GM18868 (cell line): ENCODE measurements around the gene NFKBIB.
A peak's percentile ranks its signal among the peaks of the same experiment; 100 is the strongest.
"Not testable (repeated sequence)": the region's sequence is repeated elsewhere in the genome, so short reads cannot be mapped to it uniquely, and the experiment has no call there.

ENCODE experiments used
- ATAC-seq: cut with Tn5 transposase; IDR thresholded peaks from one replicate; pipeline ENCODE4 v1.9.1; 2021; ENCODE audit warnings: mild to moderate bottlenecking, moderate library complexity; ENCODE audit not compliant: unreplicated experiment

The NFKBIB gene

DNA sequence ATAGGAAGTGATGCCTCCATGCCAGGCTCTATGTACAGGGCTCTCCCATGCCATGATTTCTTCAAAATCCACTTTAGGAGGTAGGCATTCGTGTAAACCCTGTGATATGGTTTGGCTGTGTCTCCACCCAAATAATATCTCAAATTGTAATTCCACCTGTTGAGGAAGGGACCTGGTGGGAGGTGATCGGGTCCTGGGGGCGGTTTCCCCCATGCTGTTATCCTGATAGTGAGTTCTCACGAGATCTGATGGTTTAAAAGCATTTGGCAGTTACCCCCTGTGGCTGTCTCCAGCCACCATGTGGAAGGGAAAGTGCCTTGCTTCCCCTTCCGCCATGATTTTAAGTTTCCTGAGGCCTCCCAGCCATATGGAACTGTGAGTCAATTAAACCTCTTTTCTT is 22.7 kb downstream of the NFKBIB start:
- no peak for ATAC-seq

DNA sequence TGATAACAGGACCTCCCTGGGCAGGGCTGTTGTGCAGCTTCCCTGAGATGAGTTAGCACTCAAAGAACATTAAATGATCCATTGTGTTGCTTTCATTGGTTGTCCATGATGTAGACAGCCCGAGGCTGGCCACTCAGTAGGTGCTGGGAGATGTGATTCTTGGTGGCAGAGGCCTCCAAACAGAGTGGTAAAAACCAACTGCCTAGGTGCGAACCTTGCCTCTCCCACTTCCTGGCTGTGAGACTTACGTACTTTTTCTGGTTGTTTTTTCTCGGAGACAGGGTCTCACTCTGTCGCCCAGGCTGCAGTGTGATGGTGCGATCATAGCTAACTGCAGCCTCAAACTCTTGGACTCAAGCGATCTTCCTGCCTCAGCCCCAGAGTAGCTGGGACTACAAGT is 24.6 kb downstream of the NFKBIB start:
- ATAC-seq, result no peak

DNA sequence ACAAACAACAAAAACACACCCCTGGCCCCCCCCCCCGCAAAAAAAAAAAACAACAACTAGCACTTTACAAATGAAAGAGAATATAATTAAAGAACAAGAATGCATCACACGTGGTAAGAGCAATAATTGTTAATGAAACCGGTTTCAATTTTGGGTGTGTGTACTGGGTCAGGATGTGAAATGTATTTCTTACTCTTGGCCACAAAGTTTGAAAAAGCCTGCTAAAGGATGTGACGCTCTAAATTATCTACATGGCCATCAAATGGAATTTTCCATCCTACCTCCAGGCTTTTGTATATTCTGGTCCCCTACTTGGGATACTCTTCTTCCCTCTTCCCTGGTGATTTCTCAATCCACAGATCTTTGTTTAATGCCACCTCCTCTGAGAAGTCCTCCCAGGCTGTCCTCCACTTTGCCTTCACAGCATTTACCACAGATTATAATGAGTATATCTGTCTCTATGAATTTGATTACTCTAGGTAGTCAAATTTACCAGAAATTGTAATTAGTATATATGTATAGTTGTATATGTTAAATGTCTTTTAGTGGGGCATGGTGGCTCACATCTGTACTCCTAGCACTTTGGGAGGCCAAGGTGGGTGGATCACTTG is 28.7 kb downstream of the NFKBIB start:
- no peak for ATAC-seq

DNA sequence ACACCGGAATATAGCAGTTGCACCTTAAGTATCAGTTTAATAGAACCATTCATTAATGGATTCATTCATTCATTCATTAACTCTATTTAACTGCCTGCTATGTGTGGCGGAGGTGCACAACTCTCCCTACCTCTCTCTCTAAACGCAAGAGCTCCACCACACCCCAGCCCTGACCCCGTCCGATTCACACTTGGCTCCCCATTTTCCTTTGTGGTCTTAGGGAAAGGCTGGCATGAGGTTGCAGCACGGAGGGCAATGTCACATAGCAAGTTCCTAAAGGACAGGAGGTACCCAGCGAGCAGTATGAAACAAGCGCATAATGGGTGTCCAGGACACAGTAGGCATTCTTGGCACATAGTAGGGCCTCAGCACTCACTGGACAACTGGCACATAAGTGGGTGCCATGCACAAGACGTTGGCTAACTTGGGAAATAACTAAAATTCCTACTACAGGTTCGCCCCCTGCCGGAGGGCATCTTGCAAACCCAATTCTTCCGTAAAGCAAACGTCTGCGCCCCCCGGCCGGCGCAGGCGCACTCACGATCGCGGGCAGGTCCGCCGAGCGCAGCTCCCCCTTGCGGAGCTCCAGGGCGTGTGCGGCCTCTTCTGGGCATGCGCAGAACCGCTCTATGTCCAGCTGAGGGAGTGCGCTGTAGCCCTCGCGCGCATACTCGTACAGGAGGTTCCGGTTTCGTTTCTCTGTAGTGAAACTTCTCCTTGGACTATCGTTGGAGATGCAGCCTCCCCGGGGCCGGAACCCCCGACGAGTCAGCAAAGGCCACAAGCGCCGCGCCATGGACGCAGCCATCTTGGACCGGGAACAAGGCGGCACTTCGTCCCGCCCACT is 30.4 kb downstream of the NFKBIB start, which contains the start of gene SARS2:
TSS of gene SARS2 (minus strand) at position 835 of the 847 bp plus-strand sequence. CDS start at position 808, 27 bp downstream.
- ATAC-seq, result peak; percentile 66

DNA sequence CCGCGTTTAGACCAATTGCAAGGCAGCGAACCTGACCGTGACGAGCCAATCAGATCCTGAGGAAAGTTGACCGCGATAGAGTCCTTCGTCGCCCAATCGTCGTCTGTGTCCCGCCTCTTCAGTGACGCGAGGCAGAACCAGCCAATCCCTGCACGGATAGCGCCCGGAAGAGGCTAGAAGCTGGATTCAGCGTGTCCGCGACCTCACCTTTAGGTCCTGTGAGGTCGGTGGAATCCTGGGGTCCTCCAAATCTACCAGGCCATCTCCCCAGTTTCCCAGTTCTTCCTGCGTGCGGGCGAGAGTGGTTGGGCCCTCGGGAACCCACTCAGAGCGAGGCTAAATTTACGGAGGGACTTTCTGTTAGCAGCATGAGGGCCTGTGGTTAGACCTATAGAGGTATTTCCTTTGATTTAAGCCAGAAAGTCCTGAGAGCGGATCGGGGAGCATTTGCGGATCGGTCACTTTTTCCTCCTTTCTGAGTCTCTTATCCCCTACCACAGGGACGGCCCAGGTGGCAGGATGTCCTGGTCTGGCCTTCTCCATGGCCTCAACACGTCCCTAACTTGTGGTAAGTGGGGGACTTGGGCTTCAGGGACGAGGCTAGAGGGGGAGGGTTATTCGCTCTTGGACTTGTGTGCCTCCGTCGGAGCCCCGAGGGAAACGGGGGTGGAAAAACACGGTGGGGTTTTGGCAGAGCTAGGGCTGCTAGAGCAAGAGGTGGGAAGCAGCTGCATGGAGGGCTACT is 31.2 kb downstream of the NFKBIB start, which contains the start of gene MRPS12:
TSS of gene MRPS12 (plus strand) at position 169 of the 745 bp plus-strand sequence. CDS start at position 520, 351 bp downstream.
- peak; percentile 90 for ATAC-seq

DNA sequence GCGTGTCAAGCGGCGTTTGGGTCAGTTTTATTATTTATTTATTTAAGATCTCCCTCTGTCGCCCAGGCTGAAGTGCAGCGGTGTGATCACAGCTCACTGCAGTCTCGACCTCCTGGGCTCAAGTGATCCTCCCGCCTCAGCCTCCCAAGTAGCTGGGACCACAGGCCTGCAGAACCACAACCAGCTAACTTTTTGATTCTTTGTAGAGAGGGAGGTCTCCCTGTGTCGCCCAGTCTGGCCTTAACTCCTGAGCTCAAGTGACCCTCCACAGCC is 31.7 kb downstream of the NFKBIB start:
- ATAC-seq, result no peak

DNA sequence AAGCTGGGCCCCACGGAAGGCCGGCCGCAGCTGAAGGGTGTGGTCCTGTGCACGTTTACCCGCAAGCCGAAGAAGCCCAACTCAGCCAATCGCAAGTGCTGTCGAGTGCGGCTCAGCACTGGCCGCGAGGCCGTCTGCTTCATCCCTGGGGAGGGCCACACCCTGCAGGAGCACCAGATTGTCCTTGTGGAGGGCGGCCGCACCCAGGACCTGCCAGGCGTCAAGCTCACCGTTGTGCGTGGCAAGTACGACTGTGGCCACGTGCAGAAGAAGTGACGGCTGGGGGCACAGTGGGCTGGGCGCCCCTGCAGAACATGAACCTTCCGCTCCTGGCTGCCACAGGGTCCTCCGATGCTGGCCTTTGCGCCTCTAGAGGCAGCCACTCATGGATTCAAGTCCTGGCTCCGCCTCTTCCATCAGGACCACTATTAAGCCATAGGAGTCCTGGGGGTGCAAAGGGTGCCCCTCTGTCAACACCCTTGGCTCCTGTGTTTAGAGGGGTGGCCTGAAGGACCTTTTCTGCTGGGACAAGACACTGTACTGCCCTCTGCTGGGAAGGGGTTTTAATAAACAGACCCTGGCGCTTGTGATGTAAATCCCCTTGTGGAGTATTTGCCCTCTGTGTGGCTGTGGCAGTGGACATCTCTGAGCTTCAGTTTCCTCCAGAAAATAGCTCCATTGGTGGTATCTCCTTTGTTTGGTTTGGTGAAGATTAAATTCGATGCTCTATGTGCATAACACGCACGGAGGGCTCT is 32.8 kb downstream of the NFKBIB start:
- no peak for ATAC-seq

DNA sequence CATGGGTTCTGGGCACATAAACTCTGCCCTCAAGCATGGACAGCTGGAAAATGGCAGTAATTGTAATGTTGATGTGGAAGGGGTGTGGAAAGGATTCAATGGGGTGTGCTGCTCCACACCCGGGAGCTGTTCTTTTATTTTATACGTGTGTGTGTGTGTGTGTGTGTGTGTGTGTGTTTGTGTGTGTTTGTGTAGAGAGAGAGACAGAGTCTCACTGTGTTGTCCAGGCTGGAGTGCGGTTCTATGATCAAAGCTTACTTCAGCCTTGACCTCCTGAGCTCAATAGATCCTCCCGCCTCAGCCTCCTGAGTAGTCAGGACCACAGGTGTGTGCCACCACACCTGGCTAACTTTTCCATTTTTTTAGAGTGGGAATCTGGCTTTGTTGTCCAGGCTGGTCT is 33.8 kb downstream of the NFKBIB start:
- no peak for ATAC-seq

DNA sequence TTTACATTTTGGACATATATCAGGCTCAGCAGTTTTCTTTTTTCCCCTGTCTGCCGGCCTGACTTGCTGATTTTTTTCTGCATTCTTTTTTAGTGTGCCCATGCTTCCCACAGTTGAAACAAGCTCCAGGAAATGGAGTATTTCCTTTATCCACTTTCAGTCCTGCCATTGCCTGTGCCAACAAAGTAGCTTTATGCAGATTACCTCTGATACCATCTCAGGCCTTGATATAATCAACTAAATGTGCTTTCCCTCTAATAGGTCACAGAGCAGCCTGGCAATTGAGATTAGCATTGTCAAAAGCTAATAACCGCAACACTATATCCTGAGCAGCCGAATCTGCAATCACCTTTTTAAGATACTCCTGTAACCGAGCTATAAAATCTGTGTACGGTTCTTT is 40.2 kb downstream of the NFKBIB start:
- no peak for ATAC-seq

DNA sequence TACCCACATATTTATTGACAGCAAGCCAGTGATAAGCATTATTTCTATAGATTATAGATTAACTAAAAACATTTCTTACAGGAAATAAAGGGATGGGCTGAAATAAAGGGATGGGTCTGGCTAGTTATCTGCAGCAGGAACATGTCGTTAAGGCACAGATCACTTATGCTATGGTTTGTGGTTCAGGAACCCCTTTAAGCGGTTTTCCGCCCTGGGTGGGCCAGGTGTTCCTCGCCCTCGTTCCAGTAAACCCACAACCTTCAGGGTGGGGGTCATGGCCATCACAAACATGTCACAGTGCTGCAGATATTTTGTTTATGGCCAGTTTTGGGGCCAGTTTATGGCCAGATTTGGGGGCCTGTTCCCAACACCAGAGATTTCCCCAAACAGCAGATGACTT is 41.7 kb downstream of the NFKBIB start:
- not testable (repeated sequence) for ATAC-seq

DNA sequence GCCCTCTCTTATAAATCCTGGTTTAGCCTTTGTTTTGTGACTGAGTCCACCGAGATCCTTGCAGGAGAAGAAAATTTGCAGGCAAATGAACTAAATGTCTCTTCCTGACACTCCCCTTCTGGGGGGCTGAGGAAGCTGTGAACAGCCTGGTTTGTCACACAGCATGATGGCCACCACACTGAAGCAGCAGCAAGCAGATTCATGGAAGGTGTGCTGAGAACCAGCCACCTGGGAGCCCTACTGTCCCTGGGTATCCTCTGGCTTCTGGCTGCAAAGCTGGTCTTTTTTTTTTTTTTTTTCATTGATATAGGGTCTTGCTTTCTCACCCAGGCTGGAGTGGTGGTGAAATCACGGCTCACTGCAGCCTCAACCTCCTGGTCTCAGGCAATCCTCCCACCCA is 42.2 kb downstream of the NFKBIB start:
- no peak for ATAC-seq

DNA sequence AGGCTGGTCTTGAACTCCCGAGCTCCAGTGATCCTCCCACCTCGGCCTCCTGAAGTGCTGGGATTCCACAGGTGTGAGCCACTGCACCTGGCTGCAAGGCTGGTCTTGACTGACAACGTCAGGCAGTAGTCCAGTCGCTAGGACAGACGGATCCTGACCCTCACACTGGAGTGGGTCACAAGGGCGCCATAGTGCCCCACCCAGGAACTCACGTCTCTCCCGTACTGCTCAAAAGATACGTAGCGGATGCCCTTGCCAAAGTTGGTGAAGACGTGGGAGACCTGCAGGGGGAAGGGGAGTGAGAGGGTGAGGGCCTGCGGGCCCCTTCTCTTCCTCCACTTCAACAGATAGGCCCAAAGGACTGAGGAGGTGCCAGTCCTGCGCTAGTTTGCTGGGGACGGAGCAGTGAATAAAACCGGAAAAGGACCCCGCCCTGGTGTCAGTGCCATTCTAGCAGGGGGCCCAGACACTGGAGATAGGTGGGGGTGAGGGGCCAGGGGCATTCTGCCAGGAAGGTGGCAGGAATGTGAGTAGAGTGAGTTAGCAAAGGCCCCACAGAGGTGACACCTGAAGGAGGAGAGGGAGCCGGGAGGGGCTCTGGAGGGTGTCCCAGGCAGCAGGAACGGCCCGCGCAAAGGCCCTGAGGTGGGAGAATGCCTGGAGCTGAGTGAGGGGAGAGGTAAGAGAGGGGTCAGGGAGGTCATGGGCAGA is 42.9 kb downstream of the NFKBIB start:
- no peak for ATAC-seq

DNA sequence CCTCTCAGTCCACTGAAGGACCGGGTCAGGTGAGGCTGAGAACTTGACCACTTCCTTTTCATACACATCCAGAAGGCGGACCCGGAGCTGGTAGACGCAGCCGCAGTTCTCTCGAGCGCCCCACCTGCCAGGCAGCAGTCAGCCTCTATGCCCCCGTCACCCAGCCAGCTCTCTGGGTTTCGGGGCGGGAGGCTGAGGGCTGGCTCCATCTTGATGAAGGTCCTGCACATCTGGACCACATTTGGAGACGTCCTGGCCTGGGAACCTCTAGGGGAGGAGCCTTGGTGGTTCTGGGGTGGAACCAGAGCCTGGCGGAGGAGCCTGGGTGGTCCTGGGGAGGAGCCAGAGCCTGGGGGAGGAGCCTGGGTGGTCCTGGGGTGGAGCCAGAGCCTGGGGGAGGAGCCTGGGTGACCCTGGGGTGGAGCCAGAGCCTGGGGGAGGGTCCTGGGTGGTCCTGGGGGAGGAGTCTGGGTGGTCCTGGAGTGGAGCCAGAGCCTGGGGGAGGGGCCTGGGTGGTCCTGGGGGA is 45.3 kb downstream of the NFKBIB start:
- ATAC-seq, result no peak

DNA sequence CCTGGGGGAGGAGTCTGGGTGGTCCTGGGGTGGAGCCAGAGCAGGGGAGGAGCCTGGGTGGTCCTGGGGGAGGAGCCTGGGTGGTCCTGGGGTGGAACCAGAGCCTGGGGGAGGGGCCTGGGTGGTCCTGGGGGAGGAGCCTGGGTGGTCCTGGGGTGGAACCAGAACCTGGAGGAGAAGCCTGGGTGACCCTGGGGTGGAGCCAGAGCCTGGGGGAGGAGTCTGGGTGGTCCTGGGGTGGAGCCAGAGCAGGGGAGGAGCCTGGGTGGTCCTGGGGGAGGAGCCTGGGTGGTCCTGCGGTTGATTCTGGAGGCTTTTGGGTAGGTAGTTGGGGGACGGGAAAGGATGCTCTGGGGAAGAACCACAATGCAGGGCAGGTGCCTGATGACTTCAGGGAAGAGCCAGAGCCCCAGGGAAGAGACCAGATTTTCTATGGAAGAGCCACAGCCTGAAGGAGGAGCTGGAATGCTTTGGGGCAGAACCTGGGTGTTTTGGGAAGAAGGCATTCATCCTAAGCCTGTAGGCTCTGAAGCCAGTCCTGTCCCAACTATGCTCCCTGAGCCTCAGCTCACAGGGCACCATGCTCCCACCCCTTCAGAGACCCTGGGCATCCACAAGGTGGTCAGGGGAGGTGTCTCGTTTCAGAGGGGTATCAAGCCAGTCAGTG is 45.9 kb downstream of the NFKBIB start:
- ATAC-seq, result no peak

DNA sequence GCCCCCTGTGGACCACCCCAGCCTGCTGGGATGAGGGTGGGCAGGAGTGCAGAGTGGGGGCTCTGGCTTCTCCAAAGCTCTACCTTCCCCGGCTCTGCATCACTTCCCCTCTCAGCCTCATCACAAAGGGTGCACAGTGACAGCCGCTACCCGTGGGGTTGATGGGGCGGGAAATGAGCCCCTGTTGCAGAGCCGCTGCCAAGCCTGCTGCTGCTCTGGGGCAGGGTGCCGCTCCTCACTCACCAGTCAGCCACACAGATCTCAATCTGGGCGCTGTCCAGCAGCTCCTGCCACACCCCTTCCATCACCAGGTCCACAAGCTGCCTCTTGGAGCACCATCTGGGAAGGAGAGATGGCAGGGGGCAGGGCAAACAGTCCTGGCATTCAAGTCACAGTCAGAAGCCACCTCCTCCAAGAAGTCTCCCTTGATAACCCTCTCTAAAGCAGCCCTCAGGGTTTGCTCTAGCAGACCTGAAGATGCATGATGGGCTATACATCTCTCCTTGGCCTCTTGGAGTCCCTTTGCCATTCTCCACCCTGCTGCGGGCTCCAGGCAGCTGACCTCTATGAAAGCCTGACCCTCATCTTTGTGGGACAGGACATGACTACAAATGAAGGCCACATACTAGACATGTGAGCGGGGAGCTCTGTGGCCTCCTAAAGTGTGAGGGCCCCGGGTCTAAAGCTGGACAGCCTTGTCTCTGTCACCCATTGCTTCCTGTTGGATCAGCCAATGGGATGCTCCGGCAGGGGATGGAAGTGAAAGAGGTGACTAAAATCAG is 46.7 kb downstream of the NFKBIB start:
- no peak for ATAC-seq

DNA sequence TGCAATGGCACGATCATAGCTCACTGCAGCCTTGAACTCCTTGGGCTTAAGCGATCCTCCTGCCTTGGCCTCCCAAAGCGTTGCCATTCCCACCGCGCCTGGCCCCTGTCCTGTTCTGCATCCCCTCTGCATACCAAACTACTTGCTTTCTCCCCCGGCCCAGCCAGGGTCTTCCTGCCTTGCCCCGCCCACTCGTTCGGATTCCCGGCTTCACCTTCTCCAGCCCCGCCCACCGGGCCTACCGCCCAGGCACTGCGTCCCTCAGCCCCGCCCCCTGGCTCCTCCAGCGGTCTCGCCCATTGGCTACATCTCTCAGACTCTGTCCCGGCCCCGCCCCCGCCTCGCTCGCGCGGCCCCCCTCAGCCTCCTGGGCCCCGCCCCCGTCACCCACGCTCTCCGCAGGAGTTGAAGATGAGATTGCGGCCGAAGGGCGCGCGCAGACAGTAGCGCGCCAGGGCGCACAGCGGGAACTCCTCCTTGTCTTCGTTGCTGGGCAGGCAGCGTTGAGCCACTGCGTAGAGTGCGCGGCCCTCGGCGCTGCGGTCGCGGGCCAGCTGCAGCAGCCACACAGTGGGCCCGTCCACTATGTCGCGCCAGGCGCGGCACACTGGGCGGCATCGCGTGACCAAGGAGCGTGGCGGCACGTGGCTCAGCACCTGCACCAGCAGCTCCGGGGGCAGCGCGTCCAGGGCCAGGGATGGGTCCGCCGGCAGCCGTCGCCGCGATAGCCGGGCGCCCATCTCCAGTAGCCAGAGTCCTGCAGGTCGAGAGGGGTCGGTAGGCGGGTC is 50.0 kb downstream of the NFKBIB start:
- ATAC-seq, result no peak

DNA sequence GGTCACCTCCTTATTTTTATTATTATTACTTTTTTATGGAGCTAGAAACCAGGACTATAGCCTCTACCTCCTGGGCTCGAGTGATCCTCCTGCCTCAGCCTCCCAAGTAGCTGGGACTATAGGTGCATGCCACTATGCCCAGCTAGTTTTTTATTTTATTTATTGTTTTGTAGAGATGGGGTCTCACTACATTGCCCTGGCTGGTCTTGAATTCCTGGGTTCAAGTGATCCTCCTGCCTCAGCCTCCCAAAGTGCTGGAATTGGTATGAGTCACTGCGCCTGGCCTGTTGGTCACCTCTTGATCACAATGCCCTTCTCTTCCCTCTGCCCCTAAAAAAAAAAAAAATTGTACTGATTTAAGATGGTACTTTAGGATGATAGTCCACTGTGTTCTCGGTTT is 51.4 kb downstream of the NFKBIB start:
- no peak for ATAC-seq
